ENCODE results near the gene ZNF296. TPM values are rescaled to one million over a fixed set of nuclear protein-coding genes. Genes with fewer than 3 reads are reported as not detected.

ZNF296 gene
- total and polyA plus RNA-seq, 2 of the 13 experiments (the other 11 are each of a cell fraction or from before 2014, with no cell fraction given), result 0.26 to 0.62 TPM

- no peak for TF ChIP-seq ZXDC (CRISPR knock-in tag; IDR thresholded peaks at IDR 0.05)
- TF ChIP-seq ETV5 (CRISPR knock-in tag; IDR thresholded peaks at IDR 0.05; ENCODE audit: borderline replicate concordance), result no peak
- no peak; the same call in 1 of the 2 replicates for TF ChIP-seq ZNF687 (CRISPR knock-in tag; IDR thresholded peaks at IDR 0.05)
- no peak for TF ChIP-seq ZNF550 (CRISPR knock-in tag; IDR thresholded peaks at IDR 0.05; ENCODE audit: borderline replicate concordance)
- no peak for TF ChIP-seq JUN (CRISPR knock-in tag; IDR thresholded peaks at IDR 0.05)
- no peak for TF ChIP-seq ZNF484 (CRISPR knock-in tag; IDR thresholded peaks at IDR 0.05; ENCODE audit: borderline replicate concordance, low read depth)
- no peak for TF ChIP-seq ZNF841 (CRISPR knock-in tag; IDR thresholded peaks at IDR 0.05; ENCODE audit: borderline replicate concordance)
- TF ChIP-seq, protein P1, sequence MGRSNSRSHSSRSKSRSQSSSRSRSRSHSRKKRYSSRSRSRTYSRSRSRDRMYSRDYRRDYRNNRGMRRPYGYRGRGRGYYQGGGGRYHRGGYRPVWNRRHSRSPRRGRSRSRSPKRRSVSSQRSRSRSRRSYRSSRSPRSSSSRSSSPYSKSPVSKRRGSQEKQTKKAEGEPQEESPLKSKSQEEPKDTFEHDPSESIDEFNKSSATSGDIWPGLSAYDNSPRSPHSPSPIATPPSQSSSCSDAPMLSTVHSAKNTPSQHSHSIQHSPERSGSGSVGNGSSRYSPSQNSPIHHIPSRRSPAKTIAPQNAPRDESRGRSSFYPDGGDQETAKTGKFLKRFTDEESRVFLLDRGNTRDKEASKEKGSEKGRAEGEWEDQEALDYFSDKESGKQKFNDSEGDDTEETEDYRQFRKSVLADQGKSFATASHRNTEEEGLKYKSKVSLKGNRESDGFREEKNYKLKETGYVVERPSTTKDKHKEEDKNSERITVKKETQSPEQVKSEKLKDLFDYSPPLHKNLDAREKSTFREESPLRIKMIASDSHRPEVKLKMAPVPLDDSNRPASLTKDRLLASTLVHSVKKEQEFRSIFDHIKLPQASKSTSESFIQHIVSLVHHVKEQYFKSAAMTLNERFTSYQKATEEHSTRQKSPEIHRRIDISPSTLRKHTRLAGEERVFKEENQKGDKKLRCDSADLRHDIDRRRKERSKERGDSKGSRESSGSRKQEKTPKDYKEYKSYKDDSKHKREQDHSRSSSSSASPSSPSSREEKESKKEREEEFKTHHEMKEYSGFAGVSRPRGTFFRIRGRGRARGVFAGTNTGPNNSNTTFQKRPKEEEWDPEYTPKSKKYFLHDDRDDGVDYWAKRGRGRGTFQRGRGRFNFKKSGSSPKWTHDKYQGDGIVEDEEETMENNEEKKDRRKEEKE (IDR thresholded peaks at IDR 0.05), result no peak
- no peak for TF ChIP-seq TAF15 (IDR thresholded peaks at IDR 0.05; ENCODE audit: low read depth, low read length, poor library complexity, severe bottlenecking)
- TF ChIP-seq ZNF18 (CRISPR knock-in tag; IDR thresholded peaks at IDR 0.05; ENCODE audit: insufficient replicate concordance), result no peak
- TF ChIP-seq SAFB2 (CRISPR knock-in tag; IDR thresholded peaks at IDR 0.05; ENCODE audit: borderline replicate concordance, low read depth), result no peak
- TF ChIP-seq NFE2 (CRISPR knock-in tag; IDR thresholded peaks at IDR 0.05), result no peak
- no peak for TF ChIP-seq ZIK1 (CRISPR knock-in tag; IDR thresholded peaks at IDR 0.05; ENCODE audit: borderline replicate concordance, low read depth)
- no peak for TF ChIP-seq GRHL1 (CRISPR knock-in tag; conservative IDR thresholded peaks at IDR 0.05)
Observed at GRCh38 chr19:45114116-45114515, 37.8 kb upstream of the ZNF296 start (continued).
